KG1 (cell line): ENCODE data around the gene VCY.
"Not testable (repeated sequence)": the region's sequence is repeated elsewhere in the genome, so short reads cannot be mapped to it uniquely, and the experiment has no call there.

Experiments used
- DNase-seq: peaks from one replicate; lab custom pipeline; 2025; lab: John Stamatoyannopoulos, UW

The VCY gene

DNA sequence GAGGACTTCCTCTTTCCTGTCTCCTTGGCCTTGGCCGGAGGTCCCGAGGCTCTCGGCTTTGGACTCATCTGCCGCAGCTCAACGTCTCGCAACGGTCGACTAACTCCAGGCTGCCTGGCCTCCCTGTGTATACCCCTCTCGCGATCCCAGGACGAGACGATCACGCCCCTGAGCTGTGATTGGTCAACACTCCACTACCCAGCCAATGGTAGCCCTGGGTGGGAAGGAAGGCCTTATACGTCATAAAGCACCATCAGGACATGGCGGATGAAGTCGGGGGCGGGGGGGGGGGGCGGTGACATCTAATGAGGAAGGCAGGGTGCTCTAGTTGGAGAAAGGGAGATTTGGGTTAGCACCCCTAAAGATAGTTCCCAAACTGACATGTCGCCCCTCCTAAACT is at the start of gene VCY:
Gene VCY (minus strand): TSS at position 101 of the 400 bp plus-strand sequence. CDS start 33 bp downstream, at position 68.
- DNase-seq, result not testable (repeated sequence)

- DNase-seq, result not testable (repeated sequence)
Observed at GRCh38 chrY:14030395-14030794, 44.1 kb upstream of the VCY start.

GRCh38 chrY:14011916-14012315 is 25.6 kb upstream of the VCY start:
- DNase-seq, result not testable (repeated sequence)

DNA sequence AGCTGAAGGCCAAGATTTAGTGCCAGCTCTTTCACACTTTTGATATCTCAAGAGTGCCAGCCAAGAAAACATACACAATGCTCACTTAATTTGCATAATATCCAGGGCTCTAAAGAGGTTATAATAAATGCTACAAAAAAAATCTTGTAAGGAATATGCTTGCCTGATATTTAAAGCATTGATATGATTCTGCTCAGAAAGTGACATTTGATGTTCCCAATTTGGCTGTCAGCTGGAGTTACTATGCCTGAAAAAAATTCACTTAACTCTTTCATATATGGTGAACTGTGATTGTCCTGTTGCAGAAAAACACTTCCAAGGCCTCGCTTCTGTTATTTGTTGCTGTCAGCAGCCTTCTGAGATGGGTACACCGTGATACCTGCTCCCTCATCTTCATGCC is 43.9 kb downstream of the VCY start:
- DNase-seq, result not testable (repeated sequence)
